Osteoblast (primary cell): ENCODE results near the gene DGKD. TPM values are rescaled to one million over a fixed set of nuclear protein-coding genes. Genes with fewer than 3 reads are reported as not detected.

Experiments used
- DNase-seq: peaks from one replicate; pipeline ENCODE4 v3.0.0; 2011; ENCODE audit warnings: low spot score, mixed read lengths; ENCODE audit not compliant: insufficient read length; ENCODE audit errors: missing footprints
- H2AFZ ChIP-seq: 2 replicates; pipeline ENCODE4 v1.6.0; 2011; ENCODE audit warnings: mild to moderate bottlenecking, low read length
- H3K27ac ChIP-seq: 2 replicates; pipeline ENCODE4 v1.5.1; 2011; ENCODE audit warnings: mild to moderate bottlenecking, low read depth, low read length, moderate library complexity
- H3K27me3 ChIP-seq: 2 replicates; pipeline ENCODE4 v1.6.0; 2012; ENCODE audit warnings: mild to moderate bottlenecking, control low read depth, inconsistent platforms, low read length, moderate library complexity; ENCODE audit not compliant: insufficient read depth
- H3K36me3 ChIP-seq: 2 replicates; pipeline ENCODE4 v1.5.1; 2011; ENCODE audit warnings: mild to moderate bottlenecking, low read length, control low read depth, moderate library complexity; ENCODE audit not compliant: insufficient read depth
- H3K4me1 ChIP-seq: 2 replicates; pipeline ENCODE4 v1.5.1; 2011; ENCODE audit warnings: mild to moderate bottlenecking, low read length, control low read depth, moderate library complexity; ENCODE audit not compliant: insufficient read depth
- H3K4me2 ChIP-seq: 2 replicates; pipeline ENCODE4 v1.6.0; 2011; ENCODE audit warnings: mild to moderate bottlenecking, low read length; ENCODE audit not compliant: insufficient read depth
- H3K4me3 ChIP-seq: fragments of 200-600 bp; sonication (generic); 3 replicates; pipeline ENCODE4 v1.5.1; 2012; ENCODE audit warnings: mild to moderate bottlenecking, low read length, inconsistent platforms; ENCODE audit not compliant: insufficient read depth
- H3K79me2 ChIP-seq: 2 replicates; pipeline ENCODE4 v1.6.0; 2012; ENCODE audit warnings: mild to moderate bottlenecking, low read length, control low read depth, inconsistent platforms; ENCODE audit not compliant: insufficient read depth
- H3K9me3 ChIP-seq: 2 replicates; pipeline ENCODE4 v1.5.1; 2011; ENCODE audit warnings: low read depth, low read length, control low read depth
- H4K20me1 ChIP-seq: 2 replicates; pipeline ENCODE4 v1.6.0; 2012; ENCODE audit warnings: mild to moderate bottlenecking, low read length, control low read depth; ENCODE audit not compliant: insufficient read depth
- CTCF ChIP-seq: IDR thresholded peaks from 2 replicates; pipeline ENCODE4 v1.5.1; 2011; ENCODE audit warnings: mild to moderate bottlenecking, low read depth, low read length, moderate library complexity; ENCODE audit errors: extremely low read depth
- total RNA-seq: library from RNA; depleted of rRNA; stranded (reverse); fragments of >200 nt; gene quantifications from 2 replicates; pipeline ENCODE4 v1.2.3, GENCODE V29; 2012

DGKD gene
- total RNA-seq, 1 donor = 6.5 TPM

DNA sequence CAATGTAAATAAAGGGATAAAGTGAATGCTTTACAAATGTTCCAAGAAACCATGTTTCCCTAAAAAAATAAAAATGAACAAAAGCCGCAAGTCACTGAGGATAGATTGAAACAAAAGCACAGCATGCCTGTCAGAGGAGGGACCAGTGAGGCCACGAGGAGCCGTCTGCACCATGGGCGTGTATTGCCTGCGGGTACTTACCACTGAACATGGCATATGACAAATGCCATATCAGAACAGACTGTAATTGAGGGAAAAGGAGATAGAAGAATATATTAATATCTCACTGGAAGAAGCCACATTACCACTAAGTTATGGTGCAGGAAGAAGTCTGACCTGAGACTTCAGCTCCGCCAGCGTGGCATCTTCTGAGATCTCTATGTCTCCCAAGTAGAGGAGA, 136.5 kb downstream of the DGKD start:
- Histone ChIP-seq H3K9me3 (no peaks in the 10 kb centered on the region), H3K4me2 (no peak overlapping the region)

DNA sequence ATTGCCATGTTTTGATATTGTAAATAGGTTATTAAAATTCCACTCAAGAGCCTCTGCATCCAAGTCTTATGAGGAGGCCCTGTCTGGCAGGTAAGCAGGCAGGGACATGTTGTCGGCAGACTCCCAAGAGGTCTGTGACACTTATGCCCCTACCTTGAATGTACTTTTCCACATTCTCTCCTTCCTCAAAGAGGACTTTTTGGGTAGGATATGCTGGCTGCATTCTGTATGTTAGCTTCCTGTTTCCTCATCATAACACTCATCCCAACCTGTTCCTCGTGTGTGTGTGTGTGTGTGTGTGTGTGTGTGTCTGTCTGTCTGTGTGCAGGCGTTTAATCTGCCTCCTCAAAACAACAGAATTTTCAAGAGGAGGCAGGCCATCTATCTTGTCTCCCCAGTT, 137.0 kb downstream of the DGKD start:
- peaks cover 36% of the 10 kb centered on the region for H3K4me1 ChIP-seq
- H3K4me3 ChIP-seq = no peak overlapping the region
- no peaks in the 10 kb centered on the region for H3K9me3 ChIP-seq
- DNase-seq = no peak
- H3K27ac ChIP-seq = no peak overlapping the region
- H3K4me2 ChIP-seq = no peak overlapping the region
- H2AFZ ChIP-seq = no peak overlapping the region
- H4K20me1 ChIP-seq = no peaks in the 10 kb centered on the region
- H3K79me2 ChIP-seq = no peaks in the 10 kb centered on the region
- H3K36me3 ChIP-seq = peaks cover 33% of the 10 kb centered on the region
- no peak for TF ChIP-seq CTCF
- no peaks in the 10 kb centered on the region for H3K27me3 ChIP-seq

More for the DNA sequence above, 136.5 kb downstream of the DGKD start:
- DNase-seq = no peak
- Histone ChIP-seq H4K20me1 (no peaks in the 10 kb centered on the region), H2AFZ (no peak overlapping the region), H3K27me3 (no peaks in the 10 kb centered on the region), H3K27ac (no peak overlapping the region), H3K79me2 (no peaks in the 10 kb centered on the region), H3K4me1 (peaks cover 40% of the 10 kb centered on the region), H3K4me3 (no peak overlapping the region), H3K36me3 (peaks cover 36% of the 10 kb centered on the region)
- TF ChIP-seq CTCF = no peak

GRCh38 chr2:233492078-233492477, 137.8 kb downstream of the DGKD start:
- no peak for TF ChIP-seq CTCF
- Histone ChIP-seq H3K4me2 (no peak overlapping the region), H3K9me3 (no peaks in the 10 kb centered on the region), H2AFZ (no peak overlapping the region), H4K20me1 (no peaks in the 10 kb centered on the region), H3K4me3 (no peak overlapping the region), H3K27me3 (no peaks in the 10 kb centered on the region), H3K4me1 (peaks cover 29% of the 10 kb centered on the region), H3K27ac (no peak overlapping the region), H3K79me2 (no peaks in the 10 kb centered on the region), H3K36me3 (peaks cover 32% of the 10 kb centered on the region)
- no peak for DNase-seq

DNA sequence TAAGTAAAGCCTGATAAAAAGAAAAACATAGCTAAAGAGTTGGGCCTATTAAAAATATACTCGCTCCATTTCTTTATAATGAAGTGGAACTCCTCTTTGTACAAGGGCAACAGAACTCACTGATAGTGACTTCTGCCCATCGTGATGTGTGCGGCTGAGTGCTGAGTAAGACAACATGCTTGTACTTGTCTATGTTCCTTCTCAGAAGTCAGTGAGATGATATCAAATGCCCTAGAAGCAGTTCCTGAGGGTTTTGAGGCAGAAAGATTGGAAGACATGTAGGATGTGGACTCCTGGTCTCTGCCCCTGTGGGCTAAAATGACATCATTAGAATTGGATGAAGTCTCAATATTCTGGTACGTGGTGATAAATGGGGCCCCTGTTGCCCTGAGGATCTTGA, 138.5 kb downstream of the DGKD start:
- Histone ChIP-seq H4K20me1 (no peaks in the 10 kb centered on the region), H3K27ac (no peak overlapping the region), H3K36me3 (peaks cover 39% of the 10 kb centered on the region), H2AFZ (no peak overlapping the region), H3K79me2 (no peaks in the 10 kb centered on the region), H3K27me3 (no peaks in the 10 kb centered on the region), H3K4me3 (no peak overlapping the region), H3K9me3 (no peaks in the 10 kb centered on the region), H3K4me1 (peaks cover 23% of the 10 kb centered on the region), H3K4me2 (no peak overlapping the region)
- no peak for TF ChIP-seq CTCF
- DNase-seq = no peak
